Measurements from ENCODE around the gene TSBP1.

DNA sequence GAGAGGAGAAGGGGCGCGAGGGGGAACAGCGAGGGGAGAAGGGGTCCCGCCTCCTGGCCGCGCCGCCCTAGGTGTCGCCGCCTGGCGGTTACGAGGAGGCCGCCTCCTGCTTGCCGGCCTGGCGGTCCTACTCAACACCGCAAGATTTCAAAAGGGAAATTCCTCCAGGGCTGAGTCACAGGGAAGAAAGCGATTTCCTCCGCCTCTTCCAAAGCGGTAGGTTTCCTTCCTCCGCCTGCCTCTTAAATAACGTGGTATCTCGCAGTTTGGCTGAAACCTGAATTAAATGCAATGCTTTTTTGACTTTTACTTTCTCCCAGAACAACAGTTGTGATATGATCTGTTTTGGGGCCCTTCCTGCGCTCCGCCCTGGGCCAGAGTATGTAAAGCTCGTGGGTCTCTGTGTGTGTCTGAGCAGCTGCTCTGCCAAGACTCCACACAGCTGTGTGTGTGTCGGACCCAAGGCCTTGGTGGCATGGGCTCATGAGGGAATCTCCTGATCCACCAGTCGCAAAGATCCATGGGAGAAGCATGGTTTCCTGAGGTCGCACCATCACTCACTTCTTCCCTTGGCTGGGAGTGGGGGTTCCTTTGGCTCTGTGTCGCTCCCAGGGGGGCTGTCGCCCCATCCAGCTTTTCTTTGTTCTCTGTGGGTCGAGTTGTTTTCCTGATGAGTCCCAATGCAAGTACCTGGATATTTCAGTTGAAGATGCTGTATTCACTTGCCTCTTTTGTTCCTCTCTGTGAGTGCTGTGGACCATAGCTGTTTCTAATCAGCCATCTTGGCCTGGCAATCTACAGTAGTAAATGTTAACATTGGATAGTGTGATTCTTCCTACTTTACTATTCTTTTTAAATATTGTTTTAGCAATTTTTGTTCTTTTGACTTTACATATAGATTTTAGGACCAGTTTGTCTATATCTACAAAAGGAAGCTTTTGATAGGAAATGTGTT is 116.2 kb downstream of the TSBP1 start:
- TF ChIP-seq SUZ12 (IDR thresholded peaks at IDR 0.05; ENCODE audit: extremely low read depth, insufficient read depth, insufficient read length) (no peak), ZNF274 (IDR thresholded peaks at IDR 0.05; ENCODE audit: low read depth, low read length) (no peak)

Data from NT2/D1 (cell line).